Measurements from ENCODE around the gene SPAG9.
A peak's percentile ranks its signal among the peaks of the same experiment; 100 is the strongest.

Gene SPAG9

GRCh38 chr17:51078009-51078592, 42.6 kb downstream of the SPAG9 start:
- H3K4me3 ChIP-seq (ENCODE audit: low read length), result no peak overlapping the region
- no peaks in the 10 kb centered on the region for H3K27me3 ChIP-seq (ENCODE audit: control insufficient read depth, insufficient read depth, low read length)
- no peak overlapping the region for H3K27ac ChIP-seq (ENCODE audit: low read length)
- no peaks in the 10 kb centered on the region for H3K4me1 ChIP-seq (ENCODE audit: control insufficient read depth, low read depth, low read length)
- H3K9ac ChIP-seq (ENCODE audit: low read length), result no peak overlapping the region
- H3K9me3 ChIP-seq (ENCODE audit: control insufficient read depth, low read depth, low read length), result no peaks in the 10 kb centered on the region
- peaks cover 19% of the 10 kb centered on the region for H3K36me3 ChIP-seq (ENCODE audit: control insufficient read depth, low read depth, low read length)

- no peak overlapping the region for H3K27ac ChIP-seq (ENCODE audit: low read length)
- H3K27me3 ChIP-seq (ENCODE audit: control insufficient read depth, insufficient read depth, low read length), result no peaks in the 10 kb centered on the region
- no peaks in the 10 kb centered on the region for H3K4me1 ChIP-seq (ENCODE audit: control insufficient read depth, low read depth, low read length)
- H3K9me3 ChIP-seq (ENCODE audit: control insufficient read depth, low read depth, low read length), result no peaks in the 10 kb centered on the region
- no peak overlapping the region for H3K4me3 ChIP-seq (ENCODE audit: low read length)
- peaks cover 19% of the 10 kb centered on the region for H3K36me3 ChIP-seq (ENCODE audit: control insufficient read depth, low read depth, low read length)
- H3K9ac ChIP-seq (ENCODE audit: low read length), result no peak overlapping the region
Measured at GRCh38 chr17:51076821-51077220, 43.8 kb downstream of the SPAG9 start.

- H3K27ac ChIP-seq (ENCODE audit: low read length), result no peak overlapping the region
- H3K36me3 ChIP-seq (ENCODE audit: control insufficient read depth, low read depth, low read length), result no peaks in the 10 kb centered on the region
- H3K27me3 ChIP-seq (ENCODE audit: control insufficient read depth, insufficient read depth, low read length), result no peaks in the 10 kb centered on the region
- H3K4me3 ChIP-seq (ENCODE audit: low read length), result no peak overlapping the region
- H3K9ac ChIP-seq (ENCODE audit: low read length), result no peak overlapping the region
- no peaks in the 10 kb centered on the region for H3K9me3 ChIP-seq (ENCODE audit: control insufficient read depth, low read depth, low read length)
- H3K4me1 ChIP-seq (ENCODE audit: control insufficient read depth, low read depth, low read length), result no peaks in the 10 kb centered on the region
Measured at GRCh38 chr17:51071556-51071955, 49.1 kb downstream of the SPAG9 start.

GRCh38 chr17:51065466-51065865, 55.2 kb downstream of the SPAG9 start:
- Histone ChIP-seq H3K27me3 (ENCODE audit: control insufficient read depth, insufficient read depth, low read length) (no peaks in the 10 kb centered on the region), H3K36me3 (ENCODE audit: control insufficient read depth, low read depth, low read length) (no peaks in the 10 kb centered on the region), H3K4me1 (ENCODE audit: control insufficient read depth, low read depth, low read length) (no peaks in the 10 kb centered on the region), H3K27ac (ENCODE audit: low read length) (no peak overlapping the region), H3K9me3 (ENCODE audit: control insufficient read depth, low read depth, low read length) (no peaks in the 10 kb centered on the region), H3K9ac (ENCODE audit: low read length) (no peak overlapping the region), H3K4me3 (ENCODE audit: low read length) (no peak overlapping the region)

GRCh38 chr17:51064061-51064735, 56.5 kb downstream of the SPAG9 start:
- Histone ChIP-seq H3K4me3 (ENCODE audit: low read length) (no peak overlapping the region), H3K9me3 (ENCODE audit: control insufficient read depth, low read depth, low read length) (no peaks in the 10 kb centered on the region), H3K27me3 (ENCODE audit: control insufficient read depth, insufficient read depth, low read length) (no peaks in the 10 kb centered on the region), H3K36me3 (ENCODE audit: control insufficient read depth, low read depth, low read length) (no peaks in the 10 kb centered on the region), H3K27ac (ENCODE audit: low read length) (no peak overlapping the region), H3K9ac (ENCODE audit: low read length) (no peak overlapping the region), H3K4me1 (ENCODE audit: control insufficient read depth, low read depth, low read length) (no peaks in the 10 kb centered on the region)

- peaks cover 13% of the 10 kb centered on the region for H3K4me1 ChIP-seq (ENCODE audit: control insufficient read depth, low read depth, low read length)
- no peaks in the 10 kb centered on the region for H3K27me3 ChIP-seq (ENCODE audit: control insufficient read depth, insufficient read depth, low read length)
- H3K4me3 ChIP-seq (ENCODE audit: low read length), result no peak overlapping the region
- no peaks in the 10 kb centered on the region for H3K36me3 ChIP-seq (ENCODE audit: control insufficient read depth, low read depth, low read length)
- no peak overlapping the region for H3K27ac ChIP-seq (ENCODE audit: low read length)
- no peak overlapping the region for H3K9ac ChIP-seq (ENCODE audit: low read length)
- no peaks in the 10 kb centered on the region for H3K9me3 ChIP-seq (ENCODE audit: control insufficient read depth, low read depth, low read length)
Measured at GRCh38 chr17:51060396-51060795, 60.3 kb downstream of the SPAG9 start.

- H3K4me1 ChIP-seq (ENCODE audit: control insufficient read depth, low read depth, low read length), result peaks cover 13% of the 10 kb centered on the region
- H3K27ac ChIP-seq (ENCODE audit: low read length), result no peak overlapping the region
- H3K27me3 ChIP-seq (ENCODE audit: control insufficient read depth, insufficient read depth, low read length), result no peaks in the 10 kb centered on the region
- no peaks in the 10 kb centered on the region for H3K36me3 ChIP-seq (ENCODE audit: control insufficient read depth, low read depth, low read length)
- no peak overlapping the region for H3K9ac ChIP-seq (ENCODE audit: low read length)
- H3K9me3 ChIP-seq (ENCODE audit: control insufficient read depth, low read depth, low read length), result no peaks in the 10 kb centered on the region
- H3K4me3 ChIP-seq (ENCODE audit: low read length), result no peak overlapping the region
Measured at GRCh38 chr17:51059781-51060180, 60.9 kb downstream of the SPAG9 start.

GRCh38 chr17:51057534-51057933, 63.1 kb downstream of the SPAG9 start:
- peaks cover 13% of the 10 kb centered on the region for H3K4me1 ChIP-seq (ENCODE audit: control insufficient read depth, low read depth, low read length)
- H3K9ac ChIP-seq (ENCODE audit: low read length), result peak overlapping the region; percentile 1
- no peaks in the 10 kb centered on the region for H3K27me3 ChIP-seq (ENCODE audit: control insufficient read depth, insufficient read depth, low read length)
- H3K9me3 ChIP-seq (ENCODE audit: control insufficient read depth, low read depth, low read length), result no peaks in the 10 kb centered on the region
- no peak overlapping the region for H3K27ac ChIP-seq (ENCODE audit: low read length)
- H3K4me3 ChIP-seq (ENCODE audit: low read length), result no peak overlapping the region
- no peaks in the 10 kb centered on the region for H3K36me3 ChIP-seq (ENCODE audit: control insufficient read depth, low read depth, low read length)

GRCh38 chr17:51056813-51057510, 63.7 kb downstream of the SPAG9 start:
- peak overlapping the region; percentile 1 for H3K9ac ChIP-seq (ENCODE audit: low read length)
- peaks cover 13% of the 10 kb centered on the region for H3K4me1 ChIP-seq (ENCODE audit: control insufficient read depth, low read depth, low read length)
- H3K36me3 ChIP-seq (ENCODE audit: control insufficient read depth, low read depth, low read length), result no peaks in the 10 kb centered on the region
- H3K27me3 ChIP-seq (ENCODE audit: control insufficient read depth, insufficient read depth, low read length), result no peaks in the 10 kb centered on the region
- H3K4me3 ChIP-seq (ENCODE audit: low read length), result no peak overlapping the region
- H3K9me3 ChIP-seq (ENCODE audit: control insufficient read depth, low read depth, low read length), result no peaks in the 10 kb centered on the region
- peak overlapping the region; percentile 35 for H3K27ac ChIP-seq (ENCODE audit: low read length)

GRCh38 chr17:51054748-51055147, 65.9 kb downstream of the SPAG9 start:
- Histone ChIP-seq H3K27ac (ENCODE audit: low read length) (no peak overlapping the region), H3K36me3 (ENCODE audit: control insufficient read depth, low read depth, low read length) (no peaks in the 10 kb centered on the region), H3K4me1 (ENCODE audit: control insufficient read depth, low read depth, low read length) (peaks cover 13% of the 10 kb centered on the region), H3K9ac (ENCODE audit: low read length) (no peak overlapping the region), H3K4me3 (ENCODE audit: low read length) (no peak overlapping the region), H3K27me3 (ENCODE audit: control insufficient read depth, insufficient read depth, low read length) (no peaks in the 10 kb centered on the region), H3K9me3 (ENCODE audit: control insufficient read depth, low read depth, low read length) (no peaks in the 10 kb centered on the region)

GRCh38 chr17:51052235-51052634, 68.4 kb downstream of the SPAG9 start:
- Histone ChIP-seq H3K9me3 (ENCODE audit: control insufficient read depth, low read depth, low read length) (no peaks in the 10 kb centered on the region), H3K27ac (ENCODE audit: low read length) (no peak overlapping the region), H3K27me3 (ENCODE audit: control insufficient read depth, insufficient read depth, low read length) (no peaks in the 10 kb centered on the region), H3K9ac (ENCODE audit: low read length) (no peak overlapping the region), H3K4me1 (ENCODE audit: control insufficient read depth, low read depth, low read length) (peaks cover 20% of the 10 kb centered on the region), H3K36me3 (ENCODE audit: control insufficient read depth, low read depth, low read length) (no peaks in the 10 kb centered on the region), H3K4me3 (ENCODE audit: low read length) (no peak overlapping the region)

Data from iPS-18a (cell line).